Erythroblast (primary cell): Measurements from ENCODE around the gene INPPL1.

Source experiments
- DNase-seq, 2 experiments: peaks; one replicate each; lab custom pipeline; 2025; lab: John Stamatoyannopoulos, UW
- GATA1 ChIP-seq: IDR thresholded peaks from 2 replicates; pipeline ENCODE4 v1.6.1; 2011; ENCODE audit warnings: low read depth, mild to moderate bottlenecking, control low read depth, low read length, moderate library complexity
- POLR2A ChIP-seq: IDR thresholded peaks from 2 replicates; pipeline ENCODE4 v1.6.1; 2011; ENCODE audit warnings: mild to moderate bottlenecking, low read length

INPPL1 gene

DNA sequence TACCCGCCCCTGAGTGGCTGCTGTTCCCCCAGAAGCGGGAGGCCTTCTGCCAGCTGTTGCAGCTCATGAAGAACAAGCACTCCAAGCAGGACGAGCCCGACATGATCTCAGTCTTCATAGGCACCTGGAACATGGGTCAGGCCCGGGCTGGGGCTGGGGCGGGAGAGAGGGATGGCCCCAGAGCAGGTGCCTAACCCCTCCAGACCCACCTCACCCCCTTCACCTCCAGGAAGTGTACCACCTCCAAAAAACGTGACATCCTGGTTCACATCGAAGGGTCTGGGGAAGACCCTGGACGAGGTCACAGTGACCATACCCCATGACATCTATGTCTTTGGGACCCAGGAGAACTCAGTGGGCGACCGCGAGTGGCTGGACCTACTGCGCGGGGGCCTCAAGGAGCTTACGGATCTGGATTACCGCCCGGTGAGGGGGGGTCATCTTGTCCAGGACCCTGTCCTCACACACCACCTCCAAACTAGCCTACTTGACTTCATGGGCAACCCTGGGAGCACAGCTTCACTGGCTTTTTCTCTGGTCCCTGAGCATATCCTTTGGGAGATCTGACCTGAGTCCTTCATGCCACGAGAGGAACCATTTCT is 6.3 kb downstream of the INPPL1 start:
- DNase-seq = no peak
- no peak for TF ChIP-seq GATA1
- TF ChIP-seq POLR2A = no peak

DNA sequence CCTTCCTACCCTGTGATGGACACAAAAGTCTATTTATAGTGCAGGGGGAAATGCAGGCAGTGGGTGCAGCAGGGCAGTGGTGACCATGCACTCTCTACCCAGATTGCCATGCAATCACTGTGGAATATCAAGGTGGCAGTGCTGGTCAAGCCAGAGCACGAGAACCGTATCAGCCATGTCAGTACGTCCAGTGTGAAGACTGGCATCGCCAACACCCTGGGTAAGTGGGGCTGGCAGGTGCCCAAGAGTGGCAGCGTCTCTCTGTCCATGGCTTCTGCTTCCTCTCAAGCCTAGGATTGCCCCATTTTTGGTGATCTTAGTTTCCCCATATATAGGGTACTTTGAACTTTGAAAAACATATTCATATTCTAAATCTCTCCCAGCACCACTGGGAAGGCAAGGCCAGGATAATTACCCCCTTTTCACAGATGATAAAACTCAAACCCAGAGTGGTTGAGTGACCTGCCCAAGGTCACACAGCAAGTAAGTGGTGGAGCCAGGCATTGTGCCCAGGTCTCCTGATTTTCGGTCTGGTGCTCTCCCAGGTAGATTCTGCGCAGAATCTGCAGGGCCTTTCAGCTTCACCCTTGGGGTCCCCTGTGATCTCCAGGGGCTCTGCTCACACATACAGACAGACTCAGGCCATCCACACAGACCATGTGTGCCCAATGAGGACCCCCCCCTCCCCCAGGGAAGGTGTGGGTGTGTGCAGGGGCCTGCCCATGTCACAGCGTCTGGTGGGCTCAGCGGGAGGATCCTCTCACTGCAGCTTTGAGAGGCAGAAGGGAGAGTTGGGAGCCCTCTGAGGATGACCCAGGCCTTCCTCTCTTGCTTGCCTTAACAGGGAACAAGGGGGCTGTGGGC is 7.1 kb downstream of the INPPL1 start:
- no peak for DNase-seq
- no peak for TF ChIP-seq POLR2A
- TF ChIP-seq GATA1 = no peak

DNA sequence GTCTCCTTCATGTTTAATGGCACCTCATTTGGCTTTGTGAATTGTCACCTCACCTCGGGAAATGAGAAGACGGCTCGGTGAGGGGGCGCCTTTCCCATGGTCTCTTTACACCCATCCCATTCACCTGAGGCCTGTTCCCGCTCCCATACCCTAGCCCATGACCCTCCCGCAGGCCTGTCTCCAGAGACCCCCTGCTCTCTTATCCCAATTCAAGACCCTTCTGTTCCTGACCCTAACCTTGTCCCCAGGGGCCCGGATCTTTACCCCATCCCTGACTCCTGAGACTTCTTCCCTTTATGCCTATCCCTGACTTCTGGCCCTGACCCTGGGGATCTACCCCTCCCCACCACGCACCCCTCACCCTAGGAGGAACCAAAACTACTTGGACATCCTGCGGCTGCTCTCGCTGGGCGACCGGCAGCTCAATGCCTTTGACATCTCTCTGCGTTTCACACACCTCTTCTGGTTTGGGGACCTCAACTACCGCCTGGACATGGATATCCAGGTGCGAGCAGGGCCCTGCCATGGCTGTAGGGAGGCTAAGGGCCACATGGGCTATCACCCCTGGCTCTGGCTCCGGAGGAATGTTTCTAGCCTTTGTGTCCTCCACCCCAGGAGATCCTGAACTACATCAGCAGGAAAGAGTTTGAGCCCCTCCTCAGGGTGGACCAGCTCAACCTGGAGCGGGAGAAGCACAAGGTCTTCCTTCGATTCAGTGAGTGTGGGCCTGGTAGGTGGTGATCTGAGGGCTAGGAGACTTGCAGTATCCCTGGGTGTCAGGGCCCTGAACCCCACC is 7.9 kb downstream of the INPPL1 start:
- TF ChIP-seq GATA1 (no peak), POLR2A (no peak)
- no peak for DNase-seq

DNA sequence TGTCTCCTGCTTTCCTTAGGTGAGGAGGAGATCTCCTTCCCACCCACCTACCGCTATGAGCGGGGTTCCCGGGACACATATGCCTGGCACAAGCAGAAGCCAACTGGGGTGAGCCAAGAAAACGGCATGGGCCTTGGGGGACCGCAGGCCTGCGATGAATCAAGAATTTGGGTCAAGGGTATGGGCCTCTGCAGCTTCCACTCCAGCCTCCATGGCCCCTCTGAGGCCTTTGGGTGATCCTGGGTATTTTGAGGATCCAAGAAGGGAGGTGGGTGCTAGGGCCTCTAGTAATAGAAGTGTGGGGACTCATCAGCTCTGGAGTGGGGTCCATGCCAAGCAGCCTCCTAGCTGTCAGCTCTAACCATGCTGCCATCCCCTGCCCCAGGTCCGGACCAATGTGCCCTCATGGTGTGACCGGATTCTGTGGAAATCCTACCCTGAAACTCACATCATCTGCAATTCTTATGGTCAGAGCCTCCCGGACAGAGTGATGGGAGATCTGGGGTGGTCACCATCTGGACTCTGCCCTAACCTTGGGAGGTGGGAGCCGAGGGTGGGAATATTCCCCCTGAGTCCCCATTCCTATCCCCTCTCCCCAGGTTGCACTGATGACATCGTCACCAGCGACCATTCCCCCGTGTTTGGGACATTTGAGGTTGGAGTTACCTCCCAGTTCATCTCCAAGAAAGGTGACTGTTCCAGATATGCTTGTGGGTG is 8.6 kb downstream of the INPPL1 start:
- no peak for TF ChIP-seq GATA1
- no peak for TF ChIP-seq POLR2A
- no peak for DNase-seq

DNA sequence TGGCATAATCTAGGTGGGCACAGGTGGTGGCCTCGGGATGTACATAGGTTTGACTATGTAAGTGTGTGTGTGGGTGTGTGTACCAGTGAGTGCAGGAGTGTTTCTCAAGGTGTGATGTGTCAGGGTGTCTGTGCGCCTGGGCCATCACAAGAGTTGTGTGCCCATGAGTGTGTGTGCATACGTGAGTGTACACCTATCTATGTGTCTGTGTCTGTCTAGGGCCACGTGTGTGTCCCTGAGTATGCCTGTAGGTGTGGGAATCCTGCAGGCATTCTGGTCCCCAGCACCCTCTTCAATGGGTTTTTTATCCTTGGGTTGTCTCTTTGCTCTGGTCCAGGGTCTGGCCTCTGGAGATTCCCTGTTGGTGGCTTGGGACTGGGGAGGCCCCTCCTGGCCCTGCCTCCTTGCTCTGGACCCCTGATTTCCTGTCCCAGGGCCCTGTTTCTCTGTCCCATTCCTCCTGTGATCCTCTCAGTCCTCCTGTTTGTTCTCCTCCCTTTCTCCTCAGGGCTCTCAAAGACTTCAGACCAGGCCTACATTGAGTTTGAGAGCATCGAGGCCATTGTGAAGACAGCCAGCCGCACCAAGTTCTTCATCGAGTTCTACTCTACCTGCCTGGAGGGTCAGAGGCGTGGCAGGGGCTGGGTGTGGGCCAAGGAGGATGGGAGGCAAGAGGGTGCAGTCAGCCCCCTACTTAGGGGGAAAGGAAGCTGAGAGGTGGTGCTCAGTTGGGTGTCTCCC is 9.4 kb downstream of the INPPL1 start:
- DNase-seq = no peak
- no peak for TF ChIP-seq GATA1
- no peak for TF ChIP-seq POLR2A

DNA sequence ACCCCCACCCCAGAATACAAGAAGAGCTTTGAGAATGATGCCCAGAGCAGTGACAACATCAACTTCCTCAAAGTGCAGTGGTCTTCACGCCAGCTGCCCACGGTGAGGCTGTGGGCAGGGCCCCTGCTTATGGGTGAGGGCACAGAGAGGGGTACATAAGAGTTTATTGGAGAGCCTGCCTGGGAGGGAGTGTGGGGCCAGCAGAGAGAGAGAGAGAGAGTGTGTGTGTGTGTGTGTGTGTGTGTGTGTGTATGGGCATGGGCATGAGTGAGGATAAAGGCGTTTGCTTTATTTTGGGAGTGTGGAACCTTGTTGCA is 9.9 kb downstream of the INPPL1 start:
- DNase-seq = no peak
- TF ChIP-seq GATA1 (no peak), POLR2A (no peak)

DNA sequence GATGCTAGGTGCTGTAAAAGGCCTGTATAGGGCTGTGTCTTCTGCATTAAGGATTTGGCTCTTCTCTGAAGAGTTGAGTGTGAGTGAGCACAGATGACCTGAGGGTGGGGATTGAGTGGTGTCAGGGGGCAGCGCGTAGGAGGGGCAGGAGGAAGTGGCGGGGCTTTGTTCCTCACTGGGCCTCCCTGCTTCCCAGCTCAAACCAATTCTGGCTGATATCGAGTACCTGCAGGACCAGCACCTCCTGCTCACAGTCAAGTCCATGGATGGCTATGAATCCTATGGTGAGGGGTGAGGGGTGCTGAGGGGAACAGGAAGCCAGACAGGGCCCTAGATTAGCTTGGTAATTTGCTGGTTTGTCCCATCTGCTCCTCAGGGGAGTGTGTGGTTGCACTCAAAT is 10.4 kb downstream of the INPPL1 start:
- DNase-seq = no peak
- TF ChIP-seq GATA1 (no peak), POLR2A (no peak)

DNA sequence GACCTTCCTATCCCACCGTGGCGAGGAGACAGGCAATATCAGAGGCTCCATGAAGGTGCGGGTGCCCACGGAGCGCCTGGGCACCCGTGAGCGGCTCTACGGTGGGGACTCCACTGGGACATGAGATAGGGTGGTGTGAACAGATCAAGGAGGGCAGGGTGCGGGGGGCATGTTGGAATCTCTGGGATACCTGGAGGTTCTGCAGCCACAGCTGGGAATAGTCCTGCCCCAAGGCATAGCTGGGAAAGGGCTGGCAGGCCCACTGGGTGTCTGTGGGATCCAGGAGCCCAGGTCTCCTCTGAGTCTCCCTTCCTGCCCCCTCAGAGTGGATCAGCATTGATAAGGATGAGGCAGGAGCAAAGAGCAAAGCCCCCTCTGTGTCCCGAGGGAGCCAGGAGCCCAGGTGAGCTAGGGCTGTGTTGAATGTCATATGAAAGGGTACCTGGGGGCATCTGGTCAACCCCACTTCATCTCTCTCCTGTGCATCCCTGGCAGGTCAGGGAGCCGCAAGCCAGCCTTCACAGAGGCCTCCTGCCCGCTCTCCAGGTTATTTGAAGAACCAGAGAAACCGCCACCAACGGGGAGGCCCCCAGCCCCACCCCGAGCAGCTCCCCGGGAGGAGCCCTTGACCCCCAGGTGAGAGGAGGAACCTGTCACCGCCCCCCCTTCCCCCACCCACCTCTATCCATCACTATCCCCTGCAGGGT is 10.9 kb downstream of the INPPL1 start:
- DNase-seq = no peak
- TF ChIP-seq POLR2A (no peak), GATA1 (no peak)

DNA sequence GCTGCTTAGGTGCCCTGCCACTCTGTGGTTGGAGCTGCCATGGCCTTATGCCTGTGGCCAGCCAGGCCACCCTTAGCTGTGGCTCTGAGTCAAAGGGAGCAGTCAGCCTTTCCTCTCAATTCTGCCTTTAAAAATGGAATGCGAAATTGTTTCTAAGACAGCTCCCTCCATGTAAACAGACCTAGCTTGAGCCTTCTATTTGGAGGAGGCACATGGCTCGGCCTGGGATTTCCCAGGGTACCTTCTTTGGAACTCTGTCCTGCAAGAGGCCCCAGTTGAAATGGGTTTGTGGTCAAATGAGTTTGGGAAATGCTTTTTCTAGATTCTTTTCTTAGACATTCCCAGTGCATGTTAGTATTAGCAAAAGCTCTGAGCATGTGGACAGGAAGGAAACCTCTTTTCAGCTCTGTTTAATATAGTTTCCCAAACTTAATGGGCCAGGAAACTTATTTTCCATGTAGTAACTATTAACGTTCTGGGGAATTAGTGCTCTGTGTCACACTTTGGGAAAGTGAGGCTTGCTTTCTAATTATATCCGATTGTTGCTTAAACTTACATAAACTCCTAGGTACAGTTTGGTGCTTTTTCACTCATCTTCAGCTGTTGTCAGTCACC is 11.6 kb downstream of the INPPL1 start:
- TF ChIP-seq GATA1 = no peak
- no peak for TF ChIP-seq POLR2A
- DNase-seq = no peak

DNA sequence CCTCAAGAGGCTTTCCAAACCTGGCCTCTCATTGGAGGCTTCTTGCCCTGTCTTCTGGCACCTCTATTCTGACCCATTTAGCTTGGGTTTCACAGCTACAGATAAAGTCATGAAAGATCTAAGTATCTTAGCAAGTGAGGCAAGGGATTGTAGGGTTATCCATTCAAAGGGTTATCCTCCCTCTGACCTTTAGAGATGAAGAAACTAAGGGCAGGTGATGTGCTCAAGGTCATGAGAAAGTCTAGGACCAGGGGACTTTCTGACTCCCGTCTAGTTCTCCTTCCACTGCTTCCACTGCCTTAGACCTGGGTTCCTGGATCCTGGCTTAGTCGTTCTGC is 12.2 kb downstream of the INPPL1 start:
- no peak for TF ChIP-seq POLR2A
- no peak for TF ChIP-seq GATA1
- DNase-seq = no peak

DNA sequence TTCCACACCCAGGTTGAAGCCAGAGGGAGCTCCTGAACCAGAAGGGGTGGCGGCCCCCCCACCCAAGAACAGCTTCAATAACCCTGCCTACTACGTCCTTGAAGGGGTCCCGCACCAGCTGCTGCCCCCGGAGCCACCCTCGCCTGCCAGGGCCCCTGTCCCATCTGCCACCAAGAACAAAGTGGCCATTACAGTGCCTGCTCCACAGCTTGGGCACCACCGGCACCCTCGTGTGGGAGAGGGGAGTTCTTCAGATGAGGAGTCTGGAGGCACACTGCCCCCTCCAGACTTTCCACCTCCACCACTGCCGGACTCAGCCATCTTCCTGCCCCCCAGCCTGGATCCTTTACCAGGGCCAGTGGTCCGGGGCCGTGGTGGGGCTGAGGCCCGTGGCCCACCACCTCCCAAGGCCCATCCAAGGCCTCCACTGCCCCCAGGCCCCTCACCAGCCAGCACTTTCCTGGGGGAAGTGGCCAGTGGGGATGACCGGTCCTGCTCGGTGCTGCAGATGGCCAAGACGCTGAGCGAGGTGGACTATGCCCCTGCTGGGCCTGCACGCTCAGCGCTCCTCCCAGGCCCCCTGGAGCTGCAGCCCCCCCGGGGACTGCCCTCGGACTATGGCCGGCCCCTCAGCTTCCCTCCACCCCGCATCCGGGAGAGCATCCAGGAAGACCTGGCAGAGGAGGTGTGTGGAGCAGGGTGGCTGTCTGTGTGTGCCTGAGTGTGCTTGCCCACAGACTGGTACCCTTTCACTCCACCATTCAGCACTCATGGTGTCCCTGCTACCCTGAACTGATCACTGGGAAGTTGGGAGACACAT is 12.8 kb downstream of the INPPL1 start:
- no peak for DNase-seq
- TF ChIP-seq POLR2A (no peak), GATA1 (no peak)

DNA sequence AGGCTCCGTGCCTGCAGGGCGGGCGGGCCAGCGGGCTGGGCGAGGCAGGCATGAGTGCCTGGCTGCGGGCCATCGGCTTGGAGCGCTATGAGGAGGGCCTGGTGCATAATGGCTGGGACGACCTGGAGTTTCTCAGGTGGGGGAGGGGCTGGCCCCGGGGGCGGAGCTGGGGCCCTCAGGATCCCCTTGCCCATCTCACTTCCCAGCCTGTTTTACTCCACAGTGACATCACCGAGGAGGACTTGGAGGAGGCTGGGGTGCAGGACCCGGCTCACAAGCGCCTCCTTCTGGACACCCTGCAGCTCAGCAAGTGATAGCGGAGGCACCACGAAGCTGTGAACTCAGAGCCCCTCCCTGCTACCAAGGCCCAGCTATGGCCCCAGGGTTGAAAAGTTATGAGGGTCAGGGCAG is 13.5 kb downstream of the INPPL1 start:
- TF ChIP-seq GATA1 = no peak
- TF ChIP-seq POLR2A = no peak
- DNase-seq = peak; percentile 80 to 83
